Fibroblast of the aortic adventitia (primary cell): ENCODE data around the gene PWP1. TPM values are rescaled to one million over a fixed set of nuclear protein-coding genes. Genes with fewer than 3 reads are reported as not detected.

Experiments
- DNase-seq: peaks from one replicate; pipeline ENCODE4 v3.0.0-alpha.2; 2010; ENCODE audit warnings: low read depth
- H3K4me3 ChIP-seq: 2 replicates; pipeline ENCODE4 v1.5.1; 2011; ENCODE audit warnings: low read depth, mild to moderate bottlenecking, control low read depth, low read length, moderate library complexity
- CTCF ChIP-seq: IDR thresholded peaks from 2 replicates; pipeline ENCODE4 v1.5.1; 2011; ENCODE audit warnings: mild to moderate bottlenecking, low read length, control low read depth, inconsistent platforms; ENCODE audit not compliant: insufficient read depth
- total RNA-seq: library from RNA; depleted of rRNA; stranded (reverse); fragments of >200 nt; gene quantifications from 2 replicates; pipeline ENCODE4 v1.2.3, GENCODE V29; 2012; ENCODE audit warnings: low replicate concordance

The PWP1 gene
- total RNA-seq, 1 donor, result 72.0 TPM

GRCh38 chr12:107759410-107759809 is 73.8 kb downstream of the PWP1 start:
- DNase-seq, result peak; percentile 73
- H3K4me3 ChIP-seq, result peak overlapping the region; percentile 94
- no peak for TF ChIP-seq CTCF

GRCh38 chr12:107760207-107760808 is 74.7 kb downstream of the PWP1 start:
- peak; percentile 5 for DNase-seq
- TF ChIP-seq CTCF, result no peak
- H3K4me3 ChIP-seq, result peak overlapping the region; percentile 94

GRCh38 chr12:107760809-107761501 is 75.4 kb downstream of the PWP1 start, which contains the start of gene PRDM4:
TSS of gene PRDM4 (minus strand) at chr12:107761137. CDS start at chr12:107760515, 622 bp downstream.
- H3K4me3 ChIP-seq, result peak within 1 kb of the TSS; percentile 94
- DNase-seq, result peak; percentile 92
- TF ChIP-seq CTCF, result no peak

GRCh38 chr12:107761502-107761904 is 75.9 kb downstream of the PWP1 start:
- no peak for DNase-seq
- H3K4me3 ChIP-seq, result peak overlapping the region; percentile 78
- TF ChIP-seq CTCF, result peak; percentile 10

Other genes starting within 250 kb of the PWP1 start
- 34.3 and 38.7 TPM in 2 replicates for gene PRDM4, start 75.3 kb downstream of the PWP1 start, total RNA-seq
- not detected in 2 replicates for gene ASCL4, start 88.9 kb downstream of the PWP1 start, total RNA-seq